ENCODE measurements around the gene SHB.

GRCh38 chr9:38007016-38007415 is 62.0 kb downstream of the SHB start:
- TF ChIP-seq CTCF (IDR thresholded peaks at IDR 0.05) (no peak), POLR2A (IDR thresholded peaks at IDR 0.05) (no peak)

All from body of pancreas (tissue), 4 donors.